Fibroblast of lung (primary cell): ENCODE results near the gene IDH2.

Experiments
- EZH2 ChIP-seq: IDR thresholded peaks from 2 replicates; pipeline ENCODE4 v1.5.1; 2012; ENCODE audit warnings: low read length, control low read depth, mild to moderate bottlenecking; ENCODE audit errors: missing control alignments
- TF ChIP-seq, protein P1 (sequence below), 2 donors: IDR thresholded peaks in 1 of 2; conservative IDR thresholded peaks in 1 of 2; 1 replicate in 1 of 2; 2 replicates in 1 of 2; pipeline ENCODE4 v1.5.1; 2011 to 2012; ENCODE audit warnings: low read length in 2 of 2, control low read depth in 1 of 2, inconsistent platforms in 1 of 2, low read depth in 1 of 2, mild to moderate bottlenecking in 1 of 2

DNA sequence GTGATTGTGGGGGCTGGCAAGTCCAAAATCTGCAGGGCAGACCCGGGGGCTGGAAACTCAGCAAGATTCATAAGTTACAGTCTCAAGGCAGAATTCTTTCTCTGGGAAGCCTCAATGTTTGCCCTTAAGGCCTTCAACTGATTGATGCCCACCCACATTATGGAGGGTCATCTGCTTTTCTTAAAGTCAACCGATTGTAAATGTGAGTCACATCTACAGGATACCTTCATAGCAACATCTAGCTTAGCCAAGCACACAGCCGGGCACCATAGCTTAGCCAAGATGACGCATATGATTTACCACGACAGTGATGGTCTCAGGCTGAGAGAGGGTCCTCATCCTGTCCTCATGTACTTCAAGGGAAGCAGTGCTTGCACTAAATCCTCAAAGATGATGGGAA lies 43.5 kb downstream of the IDH2 start:
- TF ChIP-seq, protein P1, sequence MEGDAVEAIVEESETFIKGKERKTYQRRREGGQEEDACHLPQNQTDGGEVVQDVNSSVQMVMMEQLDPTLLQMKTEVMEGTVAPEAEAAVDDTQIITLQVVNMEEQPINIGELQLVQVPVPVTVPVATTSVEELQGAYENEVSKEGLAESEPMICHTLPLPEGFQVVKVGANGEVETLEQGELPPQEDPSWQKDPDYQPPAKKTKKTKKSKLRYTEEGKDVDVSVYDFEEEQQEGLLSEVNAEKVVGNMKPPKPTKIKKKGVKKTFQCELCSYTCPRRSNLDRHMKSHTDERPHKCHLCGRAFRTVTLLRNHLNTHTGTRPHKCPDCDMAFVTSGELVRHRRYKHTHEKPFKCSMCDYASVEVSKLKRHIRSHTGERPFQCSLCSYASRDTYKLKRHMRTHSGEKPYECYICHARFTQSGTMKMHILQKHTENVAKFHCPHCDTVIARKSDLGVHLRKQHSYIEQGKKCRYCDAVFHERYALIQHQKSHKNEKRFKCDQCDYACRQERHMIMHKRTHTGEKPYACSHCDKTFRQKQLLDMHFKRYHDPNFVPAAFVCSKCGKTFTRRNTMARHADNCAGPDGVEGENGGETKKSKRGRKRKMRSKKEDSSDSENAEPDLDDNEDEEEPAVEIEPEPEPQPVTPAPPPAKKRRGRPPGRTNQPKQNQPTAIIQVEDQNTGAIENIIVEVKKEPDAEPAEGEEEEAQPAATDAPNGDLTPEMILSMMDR (conservative IDR thresholded peaks at IDR 0.05 in 1 of 2, IDR thresholded peaks at IDR 0.05 in 1 of 2; ENCODE audit: low read depth in 1 of 2, low read length in 2 of 2) = no peak
- TF ChIP-seq EZH2 = no peak
